HepG2 (cell line): ENCODE results near the gene ATG4D. TPM values are rescaled to one million over a fixed set of nuclear protein-coding genes. Genes with fewer than 3 reads are reported as not detected.

Experiments used
- CREB1 ChIP-seq, 2 experiments: fragments of 450-650 bp in 1 of 2; IDR thresholded peaks; 2 replicates each; pipeline ENCODE4 v1.6.1; 2016 to 2017; ENCODE audit warnings: control low read depth in 1 of 2, mild to moderate bottlenecking in 1 of 2, missing compliant biosample characterization in 1 of 2, missing genetic modification characterization in 1 of 2
- CSRNP1 ChIP-seq: sonication (generic); formaldehyde crosslinking; IDR thresholded peaks from 2 replicates; pipeline ENCODE4 v1.8.1; 2023; ENCODE audit warnings: mild to moderate bottlenecking, missing genetic modification reagents
- HMG20A ChIP-seq: IDR thresholded peaks from 2 replicates; pipeline ENCODE4 v1.6.1; 2016; ENCODE audit warnings: borderline replicate concordance
- JUND ChIP-seq: sonication (generic); formaldehyde crosslinking; IDR thresholded peaks from 2 replicates; pipeline ENCODE4 v1.8.0; 2022; ENCODE audit warnings: mild to moderate bottlenecking, missing genetic modification reagents
- NFE2L2 ChIP-seq: fragments of 150-350 bp; IDR thresholded peaks from 2 replicates; pipeline ENCODE4 v1.6.1; 2014; ENCODE audit warnings: low read length
- PHB2 ChIP-seq: fragments of 450-650 bp; IDR thresholded peaks from 2 replicates; pipeline ENCODE4 v1.6.1; 2018; ENCODE audit not compliant: partially characterized antibody
- RBFOX2 ChIP-seq: fragments of 200-400 bp; formaldehyde crosslinking; IDR thresholded peaks from 2 replicates; pipeline ENCODE4 v1.6.1; 2017; ENCODE audit warnings: low read depth, mild to moderate bottlenecking, low read length
- ZHX2 ChIP-seq, 2 experiments: sonication (generic) in 1 of 2; formaldehyde crosslinking in 1 of 2; IDR thresholded peaks; 2 replicates each; pipeline versions ENCODE4 v1.6.1 to v1.9.0; 2014 to 2022; ENCODE audit warnings: antibody characterized with exemption in 1 of 2, borderline replicate concordance in 1 of 2, inconsistent platforms in 1 of 2, low read depth in 1 of 2, missing genetic modification reagents in 1 of 2
- ZNF264 ChIP-seq: sonication (generic); formaldehyde crosslinking; IDR thresholded peaks from 2 replicates; pipeline ENCODE4 v1.4.0; 2020; ENCODE audit warnings: missing genetic modification reagents
- ZNF296 ChIP-seq: sonication (generic); formaldehyde crosslinking; conservative IDR thresholded peaks from 2 replicates; pipeline ENCODE4 v1.5.0; 2020; ENCODE audit warnings: mild to moderate bottlenecking, missing genetic modification reagents
- ZNF576 ChIP-seq: sonication (generic); formaldehyde crosslinking; IDR thresholded peaks from 2 replicates; pipeline ENCODE4 v1.4.0; 2020; ENCODE audit warnings: mild to moderate bottlenecking, missing genetic modification reagents
- ZNF878 ChIP-seq: sonication (generic); formaldehyde crosslinking; IDR thresholded peaks from 2 replicates; pipeline ENCODE4 v1.8.1; 2023; ENCODE audit warnings: mild to moderate bottlenecking, missing genetic modification reagents, moderate library complexity
- polyA plus RNA-seq, 8 experiments: library from polyadenylated mRNA; depleted of rRNA in 3 of 8; stranded (reverse) in 7 of 8; unstranded in 1 of 8; fragments of >200 nt; fragmentation: Illumina TruSeq in 4 of 8; extraction: Trizol in 4 of 8; gene quantifications; 2 replicates each; pipeline versions ENCODE4 v1.2.1 to v1.2.3, GENCODE V29; 2011 to 2016; ENCODE audit warnings: low read depth in 4 of 8, missing spikeins in 1 of 8, mixed read lengths in 1 of 8; ENCODE audit not compliant: insufficient read depth in 1 of 8
- total RNA-seq, 5 experiments: library from RNA; depleted of rRNA; stranded (reverse); fragments of >200 nt; fragmentation: Illumina TruSeq; extraction: Trizol; gene quantifications; 2 replicates each; pipeline ENCODE4 v1.2.3, GENCODE V29; 2016; ENCODE audit warnings: low read depth in 1 of 5
- TF ChIP-seq, protein P1 (sequence below): sonication (generic); formaldehyde crosslinking; IDR thresholded peaks from 2 replicates; pipeline ENCODE4 v1.5.1; 2020; ENCODE audit warnings: mild to moderate bottlenecking, missing genetic modification reagents
- TF ChIP-seq, protein P2 (sequence below): sonication (generic); formaldehyde crosslinking; IDR thresholded peaks from 2 replicates; pipeline ENCODE4 v1.5.0; 2020; ENCODE audit warnings: missing genetic modification reagents, mild to moderate bottlenecking, borderline replicate concordance
- TF ChIP-seq, protein P3 (sequence below): sonication (generic); formaldehyde crosslinking; IDR thresholded peaks from 2 replicates; pipeline ENCODE4 v1.4.0; 2020; ENCODE audit warnings: low read depth, mild to moderate bottlenecking, missing genetic modification reagents

The ATG4D gene
- total and polyA plus RNA-seq, 2 of the 13 experiments (the other 11 are each of a cell fraction or from before 2014, with no cell fraction given), result 17.8 to 19.0 TPM

DNA sequence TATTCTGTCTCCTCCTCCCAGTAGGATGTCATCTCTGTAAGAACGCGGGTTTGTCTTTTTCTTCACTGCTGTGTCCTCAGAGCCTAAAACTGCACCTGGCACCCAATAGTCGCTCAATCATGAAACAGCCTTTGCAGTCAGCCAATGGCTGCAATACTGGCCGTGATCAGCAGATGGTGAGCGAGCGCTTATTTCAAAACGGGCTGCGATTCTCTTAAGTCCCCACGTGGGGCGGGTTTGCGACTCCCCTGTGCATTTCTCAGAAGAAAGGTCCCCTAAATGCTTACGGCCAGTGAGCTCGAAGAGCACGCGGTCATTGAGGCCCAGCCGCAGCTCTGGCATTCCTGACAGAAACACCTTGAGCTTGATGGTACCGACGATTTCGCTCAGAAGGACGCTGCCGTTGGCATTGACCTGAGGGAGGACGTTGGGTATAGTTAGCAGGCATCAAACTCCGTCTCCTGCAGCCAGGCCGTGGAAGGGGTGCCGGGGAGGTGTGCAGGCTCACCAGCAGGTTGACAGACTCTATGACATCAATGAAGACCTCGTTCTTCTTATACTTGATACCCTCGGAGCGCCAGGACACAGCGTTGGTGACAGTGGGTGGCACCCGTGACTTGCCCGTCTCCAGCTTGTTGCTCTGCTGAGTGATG is 37.4 kb downstream of the ATG4D start (continued):
- TF ChIP-seq, protein P1, sequence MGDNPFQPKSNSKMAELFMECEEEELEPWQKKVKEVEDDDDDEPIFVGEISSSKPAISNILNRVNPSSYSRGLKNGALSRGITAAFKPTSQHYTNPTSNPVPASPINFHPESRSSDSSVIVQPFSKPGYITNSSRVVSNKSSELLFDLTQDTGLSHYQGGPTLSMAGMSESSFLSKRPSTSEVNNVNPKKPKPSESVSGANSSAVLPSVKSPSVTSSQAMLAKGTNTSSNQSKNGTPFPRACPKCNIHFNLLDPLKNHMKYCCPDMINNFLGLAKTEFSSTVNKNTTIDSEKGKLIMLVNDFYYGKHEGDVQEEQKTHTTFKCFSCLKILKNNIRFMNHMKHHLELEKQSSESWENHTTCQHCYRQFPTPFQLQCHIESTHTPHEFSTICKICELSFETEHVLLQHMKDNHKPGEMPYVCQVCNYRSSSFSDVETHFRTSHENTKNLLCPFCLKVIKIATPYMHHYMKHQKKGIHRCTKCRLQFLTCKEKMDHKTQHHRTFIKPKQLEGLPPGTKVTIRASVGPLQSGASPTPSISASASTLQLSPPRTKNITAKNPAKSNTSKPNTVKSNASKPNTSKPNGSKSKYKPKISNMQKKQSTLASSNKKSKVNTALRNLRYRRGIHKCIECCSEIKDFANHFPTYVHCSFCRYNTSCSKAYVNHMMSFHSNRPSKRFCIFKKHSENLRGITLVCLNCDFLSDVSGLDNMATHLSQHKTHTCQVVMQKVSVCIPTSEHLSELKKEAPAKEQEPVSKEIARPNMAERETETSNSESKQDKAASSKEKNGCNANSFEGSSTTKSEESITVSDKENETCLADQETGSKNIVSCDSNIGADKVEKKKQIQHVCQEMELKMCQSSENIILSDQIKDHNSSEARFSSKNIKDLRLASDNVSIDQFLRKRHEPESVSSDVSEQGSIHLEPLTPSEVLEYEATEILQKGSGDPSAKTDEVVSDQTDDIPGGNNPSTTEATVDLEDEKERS (CRISPR knock-in tag), result no peak
- TF ChIP-seq JUND (CRISPR knock-in tag), result no peak
- no peak for TF ChIP-seq ZHX2 (IDR thresholded peaks at IDR 0.05; ENCODE audit: low read depth)
- no peak for TF ChIP-seq ZHX2 (CRISPR knock-in tag; IDR thresholded peaks at IDR 0.05; ENCODE audit: borderline replicate concordance)
- TF ChIP-seq ZNF878, result no peak
- TF ChIP-seq CREB1 (IDR thresholded peaks at IDR 0.05), result no peak
- no peak for TF ChIP-seq CREB1 (CRISPR knock-in tag; IDR thresholded peaks at IDR 0.05)
- TF ChIP-seq PHB2, result no peak
- peak; percentile 55; the same call in 1 of the 2 replicates for TF ChIP-seq CSRNP1 (CRISPR knock-in tag)
- TF ChIP-seq NFE2L2, result no peak
- no peak for TF ChIP-seq RBFOX2
- TF ChIP-seq, protein P2, sequence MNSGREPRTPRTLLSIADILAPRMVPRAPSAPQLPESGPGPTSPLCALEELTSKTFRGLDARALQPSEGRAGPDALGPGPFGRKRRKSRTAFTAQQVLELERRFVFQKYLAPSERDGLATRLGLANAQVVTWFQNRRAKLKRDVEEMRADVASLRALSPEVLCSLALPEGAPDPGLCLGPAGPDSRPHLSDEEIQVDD, result no peak
- no peak for TF ChIP-seq ZNF576 (CRISPR knock-in tag)
- no peak; the same call in 1 of the 2 replicates for TF ChIP-seq ZNF296
- TF ChIP-seq, protein P3, sequence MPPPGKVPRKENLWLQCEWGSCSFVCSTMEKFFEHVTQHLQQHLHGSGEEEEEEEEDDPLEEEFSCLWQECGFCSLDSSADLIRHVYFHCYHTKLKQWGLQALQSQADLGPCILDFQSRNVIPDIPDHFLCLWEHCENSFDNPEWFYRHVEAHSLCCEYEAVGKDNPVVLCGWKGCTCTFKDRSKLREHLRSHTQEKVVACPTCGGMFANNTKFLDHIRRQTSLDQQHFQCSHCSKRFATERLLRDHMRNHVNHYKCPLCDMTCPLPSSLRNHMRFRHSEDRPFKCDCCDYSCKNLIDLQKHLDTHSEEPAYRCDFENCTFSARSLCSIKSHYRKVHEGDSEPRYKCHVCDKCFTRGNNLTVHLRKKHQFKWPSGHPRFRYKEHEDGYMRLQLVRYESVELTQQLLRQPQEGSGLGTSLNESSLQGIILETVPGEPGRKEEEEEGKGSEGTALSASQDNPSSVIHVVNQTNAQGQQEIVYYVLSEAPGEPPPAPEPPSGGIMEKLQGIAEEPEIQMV (CRISPR knock-in tag), result no peak
- TF ChIP-seq HMG20A (CRISPR knock-in tag), result no peak
- no peak for TF ChIP-seq ZNF264
